Activated T-cell treated with anti-CD3 and anti-CD28 coated beads, Interleukin-2, amount 50 U/mL, for 4 hours (primary cell): ENCODE data around the gene KRT6B. TPM values are rescaled to one million over a fixed set of nuclear protein-coding genes. Genes with fewer than 3 reads are reported as not detected.
"Not testable (repeated sequence)": the region's sequence is repeated elsewhere in the genome, so short reads cannot be mapped to it uniquely, and the experiment has no call there.

Experiments
- ATAC-seq, 2 donors: fragments of 200-7000 bp; cut with Tn5 transposase; one replicate each; pipeline ENCODE4 v1.10.0; 2021
- DNase-seq: peaks from one replicate; pipeline ENCODE4 v3.0.0-alpha.2; 2020
- H3K27me3 Mint-ChIP-seq: one replicate; pipeline ENCODE4 v1.8.0; 2021; ENCODE audit warnings: low read depth, mixed read lengths
- H3K36me3 Mint-ChIP-seq: one replicate; pipeline ENCODE4 v1.8.0; 2022; ENCODE audit warnings: mixed read lengths; ENCODE audit not compliant: insufficient read depth
- H3K4me1 Mint-ChIP-seq: one replicate; pipeline ENCODE4 v1.8.0; 2021; ENCODE audit warnings: low read depth, mixed read lengths
- H3K4me3 Mint-ChIP-seq: one replicate; pipeline ENCODE4 v1.8.0; 2021; ENCODE audit warnings: mild to moderate bottlenecking, moderate library complexity, mixed read lengths
- H3K9me3 Mint-ChIP-seq: one replicate; pipeline ENCODE4 v1.8.0; 2021; ENCODE audit warnings: mixed read lengths
- total RNA-seq, 3 donors: library from RNA; stranded (reverse); gene quantifications; one replicate each; pipeline ENCODE4 v1.2.1, GENCODE V29; 2021

Gene KRT6B
- total RNA-seq, 3 donors from 2014 or later: not detected

GRCh38 chr12:52418576-52419110 lies 33.3 kb downstream of the KRT6B start:
- DNase-seq (no peak), ATAC-seq (no peak)
- Mint-ChIP-seq H3K36me3 (no peaks in the 10 kb centered on the region), H3K4me1 (no peaks in the 10 kb centered on the region), H3K27me3 (peaks cover 11% of the 10 kb centered on the region), H3K9me3 (no peaks in the 10 kb centered on the region), H3K4me3 (no peak overlapping the region)

GRCh38 chr12:52417740-52418139 lies 34.2 kb downstream of the KRT6B start:
- H3K27me3 Mint-ChIP-seq: peaks cover 7% of the 10 kb centered on the region
- H3K9me3 Mint-ChIP-seq: no peaks in the 10 kb centered on the region
- no peak overlapping the region for H3K4me3 Mint-ChIP-seq
- H3K36me3 Mint-ChIP-seq: no peaks in the 10 kb centered on the region
- ATAC-seq (no peak), DNase-seq (no peak)
- no peaks in the 10 kb centered on the region for H3K4me1 Mint-ChIP-seq

- no peaks in the 10 kb centered on the region for H3K4me1 Mint-ChIP-seq
- no peaks in the 10 kb centered on the region for H3K9me3 Mint-ChIP-seq
- H3K27me3 Mint-ChIP-seq: peaks cover 5% of the 10 kb centered on the region
- ATAC-seq (no peak), DNase-seq (no peak)
- H3K36me3 Mint-ChIP-seq: no peaks in the 10 kb centered on the region
- no peak overlapping the region for H3K4me3 Mint-ChIP-seq
Measured at GRCh38 chr12:52416795-52417194, 35.2 kb downstream of the KRT6B start.

- no peaks in the 10 kb centered on the region for H3K36me3 Mint-ChIP-seq
- no peaks in the 10 kb centered on the region for H3K9me3 Mint-ChIP-seq
- H3K4me1 Mint-ChIP-seq: no peaks in the 10 kb centered on the region
- DNase-seq (no peak), ATAC-seq (no peak)
- no peak overlapping the region for H3K4me3 Mint-ChIP-seq
- H3K27me3 Mint-ChIP-seq: peaks cover 3% of the 10 kb centered on the region
Measured at GRCh38 chr12:52415870-52416750, 35.8 kb downstream of the KRT6B start.

GRCh38 chr12:52414936-52415335 lies 37.0 kb downstream of the KRT6B start:
- H3K9me3 Mint-ChIP-seq: no peaks in the 10 kb centered on the region
- DNase-seq: no peak
- ATAC-seq: no peak
- H3K4me1 Mint-ChIP-seq: no peaks in the 10 kb centered on the region
- H3K4me3 Mint-ChIP-seq: no peak overlapping the region
- peaks cover 3% of the 10 kb centered on the region for H3K27me3 Mint-ChIP-seq
- H3K36me3 Mint-ChIP-seq: no peaks in the 10 kb centered on the region

GRCh38 chr12:52413782-52414345 lies 38.1 kb downstream of the KRT6B start:
- Mint-ChIP-seq H3K4me1 (no peaks in the 10 kb centered on the region), H3K9me3 (no peaks in the 10 kb centered on the region), H3K27me3 (peaks cover 3% of the 10 kb centered on the region), H3K36me3 (no peaks in the 10 kb centered on the region), H3K4me3 (no peak overlapping the region)
- no peak for ATAC-seq
- DNase-seq: no peak

- H3K4me1 Mint-ChIP-seq: no peaks in the 10 kb centered on the region
- DNase-seq (no peak), ATAC-seq (no peak)
- H3K4me3 Mint-ChIP-seq: no peak overlapping the region
- H3K9me3 Mint-ChIP-seq: no peaks in the 10 kb centered on the region
- H3K36me3 Mint-ChIP-seq: no peaks in the 10 kb centered on the region
- H3K27me3 Mint-ChIP-seq: peaks cover 3% of the 10 kb centered on the region
Measured at GRCh38 chr12:52413202-52413601, 38.7 kb downstream of the KRT6B start.

GRCh38 chr12:52411815-52412214 lies 40.1 kb downstream of the KRT6B start:
- peaks cover 3% of the 10 kb centered on the region for H3K27me3 Mint-ChIP-seq
- H3K9me3 Mint-ChIP-seq: no peaks in the 10 kb centered on the region
- no peak for DNase-seq
- no peak for ATAC-seq
- H3K4me3 Mint-ChIP-seq: no peak overlapping the region
- no peaks in the 10 kb centered on the region for H3K4me1 Mint-ChIP-seq
- no peaks in the 10 kb centered on the region for H3K36me3 Mint-ChIP-seq

- H3K36me3 Mint-ChIP-seq, ATAC-seq, H3K9me3 Mint-ChIP-seq, H3K27me3 Mint-ChIP-seq, H3K4me1 Mint-ChIP-seq, DNase-seq, H3K4me3 Mint-ChIP-seq: not testable (repeated sequence)
Measured at GRCh38 chr12:52410589-52411248, 41.2 kb downstream of the KRT6B start.

GRCh38 chr12:52407918-52408317 lies 44.0 kb downstream of the KRT6B start:
- no peaks in the 10 kb centered on the region for H3K9me3 Mint-ChIP-seq
- H3K36me3 Mint-ChIP-seq: no peaks in the 10 kb centered on the region
- no peak for DNase-seq
- no peaks in the 10 kb centered on the region for H3K4me1 Mint-ChIP-seq
- ATAC-seq: no peak
- H3K4me3 Mint-ChIP-seq: no peak overlapping the region
- no peaks in the 10 kb centered on the region for H3K27me3 Mint-ChIP-seq

GRCh38 chr12:52405922-52406385 lies 46.0 kb downstream of the KRT6B start, which contains the start of gene KRT82:
TSS of gene KRT82 (minus strand) at chr12:52406335. CDS start at chr12:52406277, 58 bp downstream.
- no peaks in the 10 kb centered on the region for H3K9me3 Mint-ChIP-seq
- no peaks in the 10 kb centered on the region for H3K36me3 Mint-ChIP-seq
- no peak within 1 kb of the TSS for H3K4me3 Mint-ChIP-seq
- DNase-seq: no peak
- H3K4me1 Mint-ChIP-seq: no peaks in the 10 kb centered on the region
- no peak for ATAC-seq
- H3K27me3 Mint-ChIP-seq: peaks cover 2% of the 10 kb centered on the region

GRCh38 chr12:52404951-52405350 lies 47.0 kb downstream of the KRT6B start:
- no peaks in the 10 kb centered on the region for H3K9me3 Mint-ChIP-seq
- peaks cover 6% of the 10 kb centered on the region for H3K27me3 Mint-ChIP-seq
- DNase-seq (no peak), ATAC-seq (no peak)
- no peak overlapping the region for H3K4me3 Mint-ChIP-seq
- H3K36me3 Mint-ChIP-seq: no peaks in the 10 kb centered on the region
- no peaks in the 10 kb centered on the region for H3K4me1 Mint-ChIP-seq

GRCh38 chr12:52403561-52403960 lies 48.4 kb downstream of the KRT6B start:
- peaks cover 13% of the 10 kb centered on the region for H3K27me3 Mint-ChIP-seq
- no peak for ATAC-seq
- H3K4me3 Mint-ChIP-seq: no peak overlapping the region
- DNase-seq: no peak
- H3K36me3 Mint-ChIP-seq: no peaks in the 10 kb centered on the region
- H3K4me1 Mint-ChIP-seq: no peaks in the 10 kb centered on the region
- H3K9me3 Mint-ChIP-seq: no peaks in the 10 kb centered on the region

GRCh38 chr12:52402873-52403540 lies 48.9 kb downstream of the KRT6B start:
- no peaks in the 10 kb centered on the region for H3K36me3 Mint-ChIP-seq

More at GRCh38 chr12:52402873-52403540, 48.9 kb downstream of the KRT6B start:
- Mint-ChIP-seq H3K4me1 (no peaks in the 10 kb centered on the region), H3K27me3 (peaks cover 13% of the 10 kb centered on the region), H3K4me3 (no peak overlapping the region), H3K9me3 (no peaks in the 10 kb centered on the region)
- DNase-seq (no peak), ATAC-seq (no peak)
